Esophagus squamous epithelium (tissue), 4 donors: ENCODE results near the gene MPV17.

ENCODE experiments used
- CTCF ChIP-seq, 6 experiments: fragments of 450-650 bp in 4 of 6; fragments of 200-600 bp in 2 of 6; sonication (generic) in 2 of 6; IDR thresholded peaks; one replicate each; pipeline ENCODE4 v1.5.1; 2016 to 2019; ENCODE audit warnings: antibody characterized with exemption in 6 of 6, mild to moderate bottlenecking in 4 of 6, moderate library complexity in 4 of 6
- POLR2A ChIP-seq, 4 donors: fragments of 450-650 bp; IDR thresholded peaks; one replicate each; pipeline ENCODE4 v1.6.1; 2017; ENCODE audit warnings: antibody characterized with exemption in 4 of 4, mild to moderate bottlenecking in 4 of 4, moderate library complexity in 3 of 4

GRCh38 chr2:27298391-27299080 is 24.4 kb downstream of the MPV17 start:
- TF ChIP-seq POLR2A (IDR thresholded peaks at IDR 0.05) = no peak
- TF ChIP-seq CTCF (IDR thresholded peaks at IDR 0.05) = no peak
